Prostate gland (tissue), 2 donors: ENCODE measurements around the gene ECSIT. TPM values are rescaled to one million over a fixed set of nuclear protein-coding genes. Genes with fewer than 3 reads are reported as not detected.
"Not testable (repeated sequence)": the region's sequence is repeated elsewhere in the genome, so short reads cannot be mapped to it uniquely, and the experiment has no call there.

Experiments used
- DNase-seq: peaks from one replicate; pipeline ENCODE4 v3.0.0-alpha.2; 2019; ENCODE audit warnings: low spot score
- H3K27ac ChIP-seq, 2 donors: fragments of 200-600 bp; sonication (generic); 2 replicates each; pipeline ENCODE4 v1.5.1; 2017 to 2019
- H3K27me3 ChIP-seq: fragments of 200-600 bp; sonication (generic); replicated peaks from 2 replicates; pipeline ENCODE4 v1.5.1; 2019; ENCODE audit not compliant: insufficient read depth
- H3K36me3 ChIP-seq, 2 donors: fragments of 200-600 bp; sonication (generic); 1 replicate in 1 of 2; 2 replicates in 1 of 2; pipeline versions ENCODE4 v1.5.1 to v1.8.1; 2017 to 2019
- H3K4me1 ChIP-seq: fragments of 200-600 bp; sonication (generic); replicated peaks from 2 replicates; pipeline ENCODE4 v1.5.1; 2019
- H3K4me3 ChIP-seq, 2 donors: fragments of 200-600 bp; sonication (generic); 2 replicates each; pipeline ENCODE4 v1.5.1; 2017 to 2019
- H3K9me3 ChIP-seq: fragments of 200-600 bp; sonication (generic); 2 replicates; pipeline ENCODE4 v1.5.1; 2017
- POLR2A ChIP-seq: fragments of 450-650 bp; IDR thresholded peaks from one replicate; pipeline ENCODE4 v1.6.1; 2016; ENCODE audit warnings: antibody characterized with exemption, mild to moderate bottlenecking
- POLR2AphosphoS5 ChIP-seq: sonication (generic); formaldehyde crosslinking; IDR thresholded peaks from one replicate; pipeline ENCODE4 v1.6.1; 2017; ENCODE audit warnings: antibody characterized with exemption
- WGBS: methylation state at CpG from one replicate; pipeline ENCODE4 v1.1.5; 2018; 5-methylcytosine and 5-hydroxymethylcytosine counted together
- intact Hi-C: fragments of 100-400 bp; cut with DNase I; formaldehyde crosslinking; loops from one replicate; pipeline ENCODE4 v1.14.2; 2022
- total RNA-seq, 2 donors: library from RNA; depleted of rRNA; stranded (reverse); fragments of >200 nt; gene quantifications; one replicate each; pipeline ENCODE4 v1.1.0, GENCODE V29; 2016
- TF ChIP-seq, protein P1 (sequence below), 4 experiments: fragments of 200-600 bp in 2 of 4; fragments of 450-650 bp in 2 of 4; sonication (generic) in 2 of 4; IDR thresholded peaks; 1 replicate in 3 of 4; 2 replicates in 1 of 4; pipeline ENCODE4 v1.5.1; 2016 to 2019; ENCODE audit warnings: antibody characterized with exemption in 4 of 4, mild to moderate bottlenecking in 2 of 4, moderate library complexity in 2 of 4

ECSIT gene, protein sequence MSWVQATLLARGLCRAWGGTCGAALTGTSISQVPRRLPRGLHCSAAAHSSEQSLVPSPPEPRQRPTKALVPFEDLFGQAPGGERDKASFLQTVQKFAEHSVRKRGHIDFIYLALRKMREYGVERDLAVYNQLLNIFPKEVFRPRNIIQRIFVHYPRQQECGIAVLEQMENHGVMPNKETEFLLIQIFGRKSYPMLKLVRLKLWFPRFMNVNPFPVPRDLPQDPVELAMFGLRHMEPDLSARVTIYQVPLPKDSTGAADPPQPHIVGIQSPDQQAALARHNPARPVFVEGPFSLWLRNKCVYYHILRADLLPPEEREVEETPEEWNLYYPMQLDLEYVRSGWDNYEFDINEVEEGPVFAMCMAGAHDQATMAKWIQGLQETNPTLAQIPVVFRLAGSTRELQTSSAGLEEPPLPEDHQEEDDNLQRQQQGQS
- total RNA-seq, result 10 to 100 TPM; 93.0 to 94.7 TPM

DNA sequence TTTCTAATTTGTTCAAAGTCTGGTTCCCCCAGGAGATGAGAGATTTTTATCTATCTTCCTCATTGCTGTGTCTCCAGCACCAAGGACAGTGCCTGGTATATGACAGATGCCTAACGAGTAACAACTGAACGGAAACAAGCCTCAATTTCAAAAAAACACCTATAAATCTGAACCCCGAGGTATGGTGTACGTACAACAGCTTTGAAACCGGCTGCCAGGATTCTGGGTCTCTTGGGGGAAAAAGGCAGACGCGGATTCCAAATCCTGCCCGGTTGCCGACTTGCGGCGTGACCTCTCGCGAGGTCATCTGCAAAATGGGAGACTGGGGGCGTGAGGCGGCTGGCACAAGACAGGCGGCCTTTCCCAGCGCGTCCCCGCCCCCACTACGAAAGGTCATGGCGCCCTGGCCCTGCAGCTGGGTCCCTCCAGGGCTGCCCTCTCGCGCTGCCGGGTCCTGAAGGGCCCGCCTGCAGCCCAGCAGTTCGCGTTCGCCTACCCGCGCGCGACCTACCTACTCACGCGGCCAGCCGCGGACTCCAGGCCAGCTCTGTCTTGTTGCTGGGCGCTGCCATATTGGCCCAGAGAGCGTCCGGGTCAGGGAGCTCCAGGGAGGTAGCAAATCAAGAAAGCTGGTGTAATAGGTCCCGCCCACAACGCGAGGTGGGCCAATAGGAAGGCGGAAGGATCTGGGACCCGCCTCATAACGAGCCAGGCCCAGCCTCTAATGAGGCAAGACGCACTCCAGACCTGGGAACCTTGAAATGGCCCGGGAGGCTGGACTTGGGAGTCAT is at the start of gene ECSIT:
Gene ECSIT (minus strand): TSS at position 584 of the 791 bp plus-strand sequence. CDS start 9,964 bp downstream, outside the sequence.
- no peaks in the 10 kb centered on the region for H3K27me3 ChIP-seq
- H3K27ac ChIP-seq, result peak within 1 kb of the TSS; percentile 80 to 85
- H3K9me3 ChIP-seq, result no peaks in the 10 kb centered on the region
- no peaks in the 10 kb centered on the region for H3K36me3 ChIP-seq
- intact Hi-C loops, result no loop called here
- under 1% methylated on average over 36 of the region's 47 CpGs for WGBS
- peak within 1 kb of the TSS; percentile 87 to 97 for H3K4me3 ChIP-seq
- no peaks in the 10 kb centered on the region for H3K4me1 ChIP-seq
- DNase-seq, result peak; percentile 95
- TF ChIP-seq, protein P1, sequence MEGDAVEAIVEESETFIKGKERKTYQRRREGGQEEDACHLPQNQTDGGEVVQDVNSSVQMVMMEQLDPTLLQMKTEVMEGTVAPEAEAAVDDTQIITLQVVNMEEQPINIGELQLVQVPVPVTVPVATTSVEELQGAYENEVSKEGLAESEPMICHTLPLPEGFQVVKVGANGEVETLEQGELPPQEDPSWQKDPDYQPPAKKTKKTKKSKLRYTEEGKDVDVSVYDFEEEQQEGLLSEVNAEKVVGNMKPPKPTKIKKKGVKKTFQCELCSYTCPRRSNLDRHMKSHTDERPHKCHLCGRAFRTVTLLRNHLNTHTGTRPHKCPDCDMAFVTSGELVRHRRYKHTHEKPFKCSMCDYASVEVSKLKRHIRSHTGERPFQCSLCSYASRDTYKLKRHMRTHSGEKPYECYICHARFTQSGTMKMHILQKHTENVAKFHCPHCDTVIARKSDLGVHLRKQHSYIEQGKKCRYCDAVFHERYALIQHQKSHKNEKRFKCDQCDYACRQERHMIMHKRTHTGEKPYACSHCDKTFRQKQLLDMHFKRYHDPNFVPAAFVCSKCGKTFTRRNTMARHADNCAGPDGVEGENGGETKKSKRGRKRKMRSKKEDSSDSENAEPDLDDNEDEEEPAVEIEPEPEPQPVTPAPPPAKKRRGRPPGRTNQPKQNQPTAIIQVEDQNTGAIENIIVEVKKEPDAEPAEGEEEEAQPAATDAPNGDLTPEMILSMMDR (IDR thresholded peaks at IDR 0.05), result peak in 1 of 4 experiments; percentile 3
- TF ChIP-seq POLR2AphosphoS5 (peak; percentile 93), POLR2A (peak; percentile 35)

DNA sequence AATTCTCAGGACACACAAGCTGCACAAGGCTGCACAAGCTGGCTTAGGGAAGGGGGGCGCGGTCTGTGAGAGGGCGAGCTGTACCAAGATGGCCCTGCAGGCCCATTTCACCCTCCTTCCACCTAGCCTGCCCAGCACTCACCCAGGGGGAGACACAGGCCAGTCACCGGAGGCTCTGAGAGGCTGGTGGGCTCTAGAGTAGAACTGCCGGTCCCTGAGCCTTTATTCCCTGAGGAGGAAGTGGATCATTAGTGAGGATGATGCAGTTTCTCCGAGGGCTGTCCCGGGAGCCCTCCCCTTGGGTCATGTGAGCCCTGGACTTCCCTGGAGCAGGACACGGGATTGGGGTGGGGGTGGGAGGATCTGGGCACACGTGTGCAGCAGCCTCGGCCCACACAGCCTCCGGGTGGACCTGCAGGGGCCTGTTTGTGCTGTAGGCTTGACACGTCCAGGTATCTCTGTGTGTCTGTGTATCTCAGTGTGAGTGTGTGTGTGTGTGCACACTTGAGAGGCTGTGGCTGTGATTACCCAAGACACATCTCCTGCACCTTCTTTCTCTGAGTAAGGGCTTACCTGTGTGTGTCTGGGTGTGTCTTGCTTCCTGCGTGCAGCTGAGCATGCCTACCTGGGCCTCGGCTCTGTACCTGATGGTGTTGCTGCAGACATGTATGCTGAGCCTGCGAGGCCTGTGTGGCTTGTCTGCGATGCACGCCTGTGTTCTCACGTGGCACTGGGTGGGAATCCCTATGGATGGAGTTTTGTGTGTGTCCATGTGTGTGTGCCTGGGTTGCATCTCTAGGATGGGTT is 48.7 kb upstream of the ECSIT start, which contains the start of gene ACP5:
Gene ACP5 (minus strand): TSS at position 195 of the 807 bp plus-strand sequence. CDS start 328 bp downstream, outside the sequence.
- no peaks in the 10 kb centered on the region for H3K27me3 ChIP-seq
- peak within 1 kb of the TSS; percentile 22 to 30 for H3K4me3 ChIP-seq
- 48% methylated on average over 17 of the region's 18 CpGs for WGBS
- no peak for TF ChIP-seq POLR2AphosphoS5
- TF ChIP-seq, protein P1 (IDR thresholded peaks at IDR 0.05), result no peak
- TF ChIP-seq POLR2A, result no peak
- H3K27ac ChIP-seq, result peak within 1 kb of the TSS; percentile 53 to 57
- no peaks in the 10 kb centered on the region for H3K36me3 ChIP-seq
- DNase-seq, result no peak
- intact Hi-C loops, result no loop called here
- no peaks in the 10 kb centered on the region for H3K4me1 ChIP-seq
- H3K9me3 ChIP-seq, result no peaks in the 10 kb centered on the region

DNA sequence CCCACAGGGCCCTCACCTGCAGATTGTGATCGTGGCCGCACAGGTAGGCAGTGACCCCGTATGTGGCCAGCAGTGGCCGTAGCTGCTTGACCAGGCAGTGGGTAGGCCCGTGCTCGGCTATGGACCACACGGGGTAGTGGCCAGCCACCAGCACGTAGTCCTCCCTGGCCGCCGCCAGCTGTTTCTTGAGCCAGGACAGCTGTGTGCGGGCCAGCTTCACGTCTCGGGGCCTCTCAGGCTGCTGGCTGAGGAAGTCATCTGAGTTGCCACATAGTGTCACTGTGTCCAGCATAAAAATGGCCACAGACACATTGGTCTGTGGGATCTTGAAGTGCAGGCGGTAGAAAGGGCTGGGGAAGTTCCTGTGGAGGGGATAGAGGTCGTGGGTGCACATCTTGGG is 47.3 kb upstream of the ECSIT start:
- no peaks in the 10 kb centered on the region for H3K36me3 ChIP-seq
- H3K9me3 ChIP-seq, result no peaks in the 10 kb centered on the region
- TF ChIP-seq POLR2AphosphoS5 (no peak), POLR2A (no peak)
- TF ChIP-seq, protein P1 (IDR thresholded peaks at IDR 0.05), result no peak
- no peaks in the 10 kb centered on the region for H3K4me1 ChIP-seq
- no peak overlapping the region for H3K27ac ChIP-seq
- no peak overlapping the region for H3K4me3 ChIP-seq
- 93% methylated on average over 15 of the region's 15 CpGs for WGBS
- no peak for DNase-seq
- no peaks in the 10 kb centered on the region for H3K27me3 ChIP-seq
- intact Hi-C loops, result no loop called here

DNA sequence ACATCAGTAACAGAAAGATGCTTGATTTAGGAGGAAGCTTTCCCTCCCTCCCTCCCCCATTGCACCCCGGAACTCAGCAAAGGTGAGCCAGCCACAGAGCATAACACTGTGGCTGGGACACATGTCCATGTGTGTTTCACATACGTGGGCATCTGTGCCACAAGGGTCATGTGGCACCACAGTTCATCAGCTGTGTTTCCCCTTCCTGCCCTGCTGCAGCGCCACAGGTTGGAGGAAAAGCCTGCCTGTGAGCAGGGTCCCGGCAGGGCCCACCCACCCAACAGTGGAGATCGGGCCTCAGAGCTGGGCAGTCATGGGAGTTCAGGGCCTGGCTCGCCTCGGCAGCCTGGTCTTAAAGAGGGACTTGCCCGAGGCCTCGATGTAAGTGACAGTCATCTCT is 45.8 kb upstream of the ECSIT start:
- no peak overlapping the region for H3K4me3 ChIP-seq
- H3K27me3 ChIP-seq, result no peaks in the 10 kb centered on the region
- H3K9me3 ChIP-seq, result no peaks in the 10 kb centered on the region
- TF ChIP-seq POLR2AphosphoS5 (no peak), POLR2A (no peak)
- TF ChIP-seq, protein P1 (IDR thresholded peaks at IDR 0.05), result no peak
- intact Hi-C loops, result no loop called here
- 92% methylated on average over 9 of the region's 9 CpGs for WGBS
- H3K36me3 ChIP-seq, result no peaks in the 10 kb centered on the region
- no peak overlapping the region for H3K27ac ChIP-seq
- DNase-seq, result no peak
- H3K4me1 ChIP-seq, result no peaks in the 10 kb centered on the region

DNA sequence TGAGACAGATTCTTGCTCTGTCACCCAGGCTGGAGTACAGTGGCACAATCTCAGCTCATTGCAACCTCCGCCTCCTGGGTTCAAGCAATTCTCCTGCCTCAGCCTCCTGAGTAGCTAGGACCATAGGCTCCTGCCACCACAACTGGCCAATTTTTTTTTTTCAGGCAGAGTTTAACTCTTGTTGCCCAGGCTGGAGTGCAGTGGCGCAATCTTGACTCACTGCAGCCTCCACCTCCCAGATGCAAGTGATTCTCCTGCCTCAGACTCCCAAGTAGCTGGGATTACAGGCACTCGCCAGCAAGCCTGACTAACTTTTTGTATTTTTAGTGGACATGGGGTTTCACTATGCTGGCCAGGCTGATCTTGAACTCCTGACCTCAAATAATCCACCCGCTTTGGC is 44.8 kb upstream of the ECSIT start:
- WGBS, result 96% methylated on average over 4 of the region's 4 CpGs
- H3K4me1 ChIP-seq, H3K27ac ChIP-seq, intact Hi-C loops, DNase-seq, H3K9me3 ChIP-seq, H3K27me3 ChIP-seq, H3K36me3 ChIP-seq, H3K4me3 ChIP-seq: not testable (repeated sequence)

DNA sequence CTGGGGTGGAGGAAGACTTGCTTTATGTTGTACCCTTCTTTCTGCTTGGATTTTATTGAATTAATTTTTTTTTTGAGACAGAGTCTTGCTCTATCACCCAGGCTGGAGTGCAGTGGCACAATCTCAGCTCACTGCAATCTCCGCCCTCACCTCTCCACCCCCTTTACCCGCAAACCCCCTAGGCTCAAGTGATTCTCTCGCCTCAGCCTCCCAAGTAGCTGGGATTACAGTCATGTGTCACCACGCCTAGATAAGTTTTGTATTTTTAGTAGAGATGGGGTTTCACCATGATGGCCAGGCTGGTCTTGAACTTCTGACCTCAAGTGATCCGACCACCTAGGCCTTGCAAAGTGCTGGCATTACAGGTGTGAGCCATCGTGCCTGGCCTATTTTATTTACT is 44.4 kb upstream of the ECSIT start:
- H3K27me3 ChIP-seq, H3K36me3 ChIP-seq, DNase-seq, H3K9me3 ChIP-seq, H3K27ac ChIP-seq, intact Hi-C loops, H3K4me1 ChIP-seq, H3K4me3 ChIP-seq: not testable (repeated sequence)
- WGBS, result 85% methylated on average over 6 of the region's 6 CpGs
